Heart right ventricle (tissue), 16 donors: Measurements from ENCODE around the gene TCL1B. TPM values are rescaled to one million over a fixed set of nuclear protein-coding genes. Genes with fewer than 3 reads are reported as not detected.

Source experiments
- ATAC-seq, 8 donors: fragments of 200-7000 bp; cut with Tn5 transposase; one replicate each; pipeline ENCODE4 v1.9.1; 2020; ENCODE audit warnings: mild to moderate bottlenecking in 8 of 8, moderate library complexity in 8 of 8, moderate number of reproducible peaks in 1 of 8
- DNase-seq, 2 donors: peaks; one replicate each; pipeline ENCODE4 v3.0.0-alpha.2; 2020
- H3K27ac ChIP-seq, 10 donors: fragments of 200-600 bp; sonication (generic) in 2 of 10; one replicate each; pipeline versions ENCODE4 v1.5.0 to v1.8.0; 2020 to 2022; ENCODE audit warnings: mild to moderate bottlenecking in 3 of 10
- H3K27me3 ChIP-seq, 7 donors: fragments of 200-600 bp; one replicate each; pipeline ENCODE4 v1.8.0; 2021 to 2022; ENCODE audit warnings: mild to moderate bottlenecking in 2 of 7
- H3K36me3 ChIP-seq, 9 donors: fragments of 200-600 bp; sonication (generic) in 1 of 9; one replicate each; pipeline versions ENCODE4 v1.5.0 to v1.8.0; 2020 to 2022; ENCODE audit warnings: mild to moderate bottlenecking in 2 of 9
- H3K4me1 ChIP-seq, 9 donors: fragments of 200-600 bp; sonication (generic) in 1 of 9; one replicate each; pipeline versions ENCODE4 v1.5.0 to v1.8.0; 2020 to 2022; ENCODE audit warnings: mild to moderate bottlenecking in 4 of 9
- H3K4me3 ChIP-seq, 10 donors: fragments of 200-600 bp; sonication (generic) in 2 of 10; one replicate each; pipeline versions ENCODE4 v1.5.0 to v1.8.0; 2020 to 2022; ENCODE audit warnings: mild to moderate bottlenecking in 7 of 10, moderate library complexity in 2 of 10
- H3K9me3 ChIP-seq, 11 donors: fragments of 200-600 bp in 10 of 11; sonication (generic) in 2 of 11; one replicate each; pipeline versions ENCODE4 v1.5.0 to v1.8.0; 2013 to 2022; ENCODE audit warnings: mild to moderate bottlenecking in 2 of 11, control low read depth in 1 of 11, moderate library complexity in 1 of 11
- CTCF ChIP-seq, 9 donors: fragments of 200-600 bp; sonication (generic) in 2 of 9; IDR thresholded peaks; one replicate each; pipeline versions ENCODE4 v1.5.0 to v1.8.0; 2021 to 2022; ENCODE audit warnings: antibody characterized with exemption in 9 of 9, mild to moderate bottlenecking in 5 of 9, moderate library complexity in 1 of 9
- WGBS, 2 donors: extraction: QIAGEN DNeasy Blood & Tissue Kit; methylation state at CpG; one replicate each; pipeline ENCODE4 v1.1.7; 2013; ENCODE audit warnings: inconsistent platforms in 1 of 2; 5-methylcytosine and 5-hydroxymethylcytosine counted together
- intact Hi-C, 10 donors: fragments of 100-400 bp; cut with DNase I; formaldehyde crosslinking; loops; one replicate each; pipeline versions ENCODE4 v1.11.1 to v1.14.2; 2022
- polyA plus RNA-seq, 2 donors: library from polyadenylated mRNA; stranded (reverse); fragments of 200-250 nt; gene quantifications; one replicate each; pipeline ENCODE4 v1.2.3, GENCODE V29; 2013
- total RNA-seq, 10 donors: library from RNA; stranded (reverse); fragmentation: NEBNext Ultra II Directional in 3 of 10; extraction: Animal tissue kit (Norgen Biotek cat#: 25700) in 3 of 10; gene quantifications; one replicate each; pipeline versions ENCODE4 v1.2.1 to v1.2.4, GENCODE V29; 2021 to 2023
- donor health status: Arrhythmogenic right ventricular cardiomyopathy.
- donor health status: ischemic (EF 13 %, LVEDD 7.1; RV severe dilation, severe dysfunction).
- donor health status: healthy with polysubstance abuse.
- donor health status: DM: no; HTN: yes; CAD: no.
- donor health status: DM: no; HTN: no; CAD: no.
- donor health status: ischemic (EF 25% LVEDD 6.9; RV normal size, moderate dysfunction).
- donor health status: ischemic (EF 25% LVEDD 5.7; RV mildly dilated, moderate dysfunction).
- donor health status: healthy.
- donor health status: DM: yes; HTN: yes; CAD: no.
- donor health status: Ischemic cardiomyopathy.
- donor health status: ischemic (EF 35%, LVEDD 5.7; RV mildly dilated, moderate dysfunction).
- donor health status: nonischemic (EF 11% LVEDD 7.7; RV severe dilation, severe dysfunction).
- donor health status: DM: yes; HTN: yes; CAD: no.
- donor health status: PGD.
- donor health status: ischemic (EF 29% LVEDD 5.4; RV normal size, mild dysfunction).
- donor health status: nonischemic (EF 23%, LVEDD 6.1; RV moderate dilation, normal function).

Gene TCL1B
- total and polyA plus RNA-seq, 12 donors: not detected

GRCh38 chr14:95686935-95687334, 709 bp downstream of the TCL1B start:
- intact Hi-C loops: loop anchor here in 1 of 10 donors (10.0 kb wide), 1 partner anchor 122 kb away; no protein-coding TSS in a partner anchor
- no peak for TF ChIP-seq CTCF (IDR thresholded peaks at IDR 0.05)
- no peaks in the 10 kb centered on the region for H3K9me3 ChIP-seq
- ATAC-seq (no peak), DNase-seq (no peak)
- 67 to 69% methylated on average over 2 of the region's 2 CpGs for WGBS, 2 donors
- H3K27ac ChIP-seq: no peak overlapping the region
- no peak overlapping the region for H3K4me3 ChIP-seq
- H3K27me3 ChIP-seq: peaks cover 0 to 45% (median 20%) of the 10 kb centered on the region in 7 donors
- H3K36me3 ChIP-seq: no peaks in the 10 kb centered on the region
- H3K4me1 ChIP-seq: no peaks in the 10 kb centered on the region

- WGBS, 2 donors: 52 to 53% methylated on average over 5 of the region's 5 CpGs
- no peaks in the 10 kb centered on the region for H3K4me1 ChIP-seq
- H3K27me3 ChIP-seq: peaks cover 0 to 54% (median 27%) of the 10 kb centered on the region in 7 donors
- H3K27ac ChIP-seq: no peak overlapping the region
- DNase-seq: no peak
- TF ChIP-seq CTCF (IDR thresholded peaks at IDR 0.05): no peak
- H3K4me3 ChIP-seq: no peak overlapping the region
- no peak for ATAC-seq
- no peaks in the 10 kb centered on the region for H3K36me3 ChIP-seq
- intact Hi-C loops: loop anchor here in 1 of 10 donors (10.0 kb wide), 1 partner anchor 125 kb away; no protein-coding TSS in a partner anchor
- H3K9me3 ChIP-seq: no peaks in the 10 kb centered on the region
Observed at GRCh38 chr14:95689441-95689840, 3.2 kb downstream of the TCL1B start.

- intact Hi-C loops: no loop called here
- Histone ChIP-seq H3K9me3 (no peaks in the 10 kb centered on the region), H3K27ac (no peak overlapping the region), H3K27me3 (peaks cover 0 to 46% (median 23%) of the 10 kb centered on the region in 7 donors), H3K4me1 (no peaks in the 10 kb centered on the region), H3K4me3 (no peak overlapping the region), H3K36me3 (no peaks in the 10 kb centered on the region)
- 82 to 85% methylated on average over 10 of the region's 10 CpGs for WGBS, 2 donors
- TF ChIP-seq CTCF (IDR thresholded peaks at IDR 0.05): no peak
- ATAC-seq: no peak
- no peak for DNase-seq
Observed at GRCh38 chr14:95690815-95691214, 4.6 kb downstream of the TCL1B start.

- Histone ChIP-seq H3K27me3 (peaks cover 0 to 45% (median 27%) of the 10 kb centered on the region in 7 donors), H3K36me3 (no peaks in the 10 kb centered on the region), H3K9me3 (no peaks in the 10 kb centered on the region), H3K4me1 (no peaks in the 10 kb centered on the region), H3K4me3 (no peak overlapping the region), H3K27ac (no peak overlapping the region)
- no peak for DNase-seq
- intact Hi-C loops: no loop called here
- no peak for TF ChIP-seq CTCF (IDR thresholded peaks at IDR 0.05)
- WGBS, 2 donors: 86 to 87% methylated on average over 10 of the region's 10 CpGs
- no peak for ATAC-seq
Observed at GRCh38 chr14:95691591-95691990, 5.4 kb downstream of the TCL1B start.
